Measurements from ENCODE around the gene ANKRD26. TPM values are rescaled to one million over a fixed set of nuclear protein-coding genes. Genes with fewer than 3 reads are reported as not detected.

ANKRD26 gene
- total RNA-seq, 4 donors from 2014 or later: 2.5 to 6.9 (median 5.0) TPM

GRCh38 chr10:27134371-27134770, 34.1 kb upstream of the ANKRD26 start:
- no peak overlapping the region for H3K27ac ChIP-seq
- no peak for TF ChIP-seq CTCF (IDR thresholded peaks at IDR 0.05)
- TF ChIP-seq POLR2A (IDR thresholded peaks at IDR 0.05): no peak
- H3K27me3 ChIP-seq: no peaks in the 10 kb centered on the region
- H3K4me3 ChIP-seq: no peak overlapping the region
- no peaks in the 10 kb centered on the region for H3K4me1 ChIP-seq
- H3K36me3 ChIP-seq: peaks cover 4 to 100% (median 20%) of the 10 kb centered on the region in 3 donors
- H3K9me3 ChIP-seq: no peaks in the 10 kb centered on the region
- DNase-seq: no peak
- 85 to 90% methylated on average over 3 of the region's 3 CpGs for WGBS, 2 donors
- intact Hi-C loops (cut with DNase I): no loop called here

- intact Hi-C loops (cut with DNase I): no loop called here
- no peaks in the 10 kb centered on the region for H3K27me3 ChIP-seq
Measured at GRCh38 chr10:27108165-27108564, 7.9 kb upstream of the ANKRD26 start.

GRCh38 chr10:27104919-27105318, 4.6 kb upstream of the ANKRD26 start:
- WGBS, 2 donors: 64 to 89% methylated on average over 5 of the region's 5 CpGs
- no peak overlapping the region for H3K4me3 ChIP-seq
- no peak overlapping the region for H3K27ac ChIP-seq
- DNase-seq: no peak
- H3K4me1 ChIP-seq: peaks cover 0 to 9% (median 8%) of the 10 kb centered on the region in 3 donors
- no peak for TF ChIP-seq POLR2A (IDR thresholded peaks at IDR 0.05)
- TF ChIP-seq CTCF (IDR thresholded peaks at IDR 0.05): no peak
- H3K9me3 ChIP-seq: peaks cover 0 to 6% (median 0%) of the 10 kb centered on the region in 3 donors
- H3K36me3 ChIP-seq: peaks cover 0 to 46% (median 0%) of the 10 kb centered on the region in 3 donors
- intact Hi-C loops (cut with DNase I): no loop called here
- H3K27me3 ChIP-seq: no peaks in the 10 kb centered on the region

More at GRCh38 chr10:27108165-27108564, 7.9 kb upstream of the ANKRD26 start:
- Histone ChIP-seq H3K4me3 (no peak overlapping the region), H3K9me3 (peaks cover 0 to 6% (median 0%) of the 10 kb centered on the region in 3 donors), H3K36me3 (peaks cover 6 to 79% (median 20%) of the 10 kb centered on the region in 3 donors), H3K27ac (no peak overlapping the region), H3K4me1 (no peaks in the 10 kb centered on the region)
- DNase-seq: no peak
- 89 to 91% methylated on average over 3 of the region's 3 CpGs for WGBS, 2 donors
- TF ChIP-seq POLR2A (IDR thresholded peaks at IDR 0.05) (no peak), CTCF (IDR thresholded peaks at IDR 0.05) (no peak)

GRCh38 chr10:27100813-27101347, 586 bp upstream of the ANKRD26 start:
- H3K36me3 ChIP-seq: peaks cover 0 to 8% (median 0%) of the 10 kb centered on the region in 3 donors
- DNase-seq: no peak
- intact Hi-C loops (cut with DNase I): no loop called here
- WGBS, 2 donors: 42 to 50% methylated on average over 7 to 14 of the region's 14 CpGs
- no peak for TF ChIP-seq CTCF (IDR thresholded peaks at IDR 0.05)
- TF ChIP-seq POLR2A (IDR thresholded peaks at IDR 0.05): no peak
- H3K4me3 ChIP-seq: peak overlapping the region; percentile 60 to 80 (median 74)
- H3K27me3 ChIP-seq: no peaks in the 10 kb centered on the region
- H3K4me1 ChIP-seq: peaks cover 0 to 25% (median 13%) of the 10 kb centered on the region in 3 donors
- no peaks in the 10 kb centered on the region for H3K9me3 ChIP-seq
- peak overlapping the region; percentile 86 to 92 (median 88) for H3K27ac ChIP-seq

- TF ChIP-seq POLR2A (IDR thresholded peaks at IDR 0.05): no peak
- TF ChIP-seq CTCF (IDR thresholded peaks at IDR 0.05): no peak
- peaks cover 0 to 25% (median 13%) of the 10 kb centered on the region in 3 donors for H3K4me1 ChIP-seq
- no peaks in the 10 kb centered on the region for H3K36me3 ChIP-seq
- H3K27me3 ChIP-seq: no peaks in the 10 kb centered on the region
- intact Hi-C loops (cut with DNase I): no loop called here
- no peaks in the 10 kb centered on the region for H3K9me3 ChIP-seq
- peak overlapping the region; percentile 60 to 80 (median 74) for H3K4me3 ChIP-seq
- DNase-seq: no peak
- H3K27ac ChIP-seq: peak overlapping the region; percentile 86 to 92 (median 88)
- 34 to 53% methylated on average over 11 of the region's 11 CpGs for WGBS, 2 donors
Measured at GRCh38 chr10:27099448-27099847, 846 bp downstream of the ANKRD26 start.
